Thymus (tissue), 11 donors: ENCODE measurements around the gene ZNF496. TPM values are rescaled to one million over a fixed set of nuclear protein-coding genes. Genes with fewer than 3 reads are reported as not detected.

ENCODE experiments used
- DNase-seq, 9 donors: peaks; one replicate each; pipeline ENCODE4 v3.0.0-alpha.2; 2013; ENCODE audit warnings: low spot score in 9 of 9, low read depth in 6 of 9, missing footprints in 1 of 9
- H3K27ac ChIP-seq, 2 donors: one replicate each; pipeline ENCODE4 v1.5.1; 2013; ENCODE audit warnings: control low read depth in 1 of 2, low read depth in 1 of 2, low read length in 1 of 2, mild to moderate bottlenecking in 1 of 2, moderate library complexity in 1 of 2
- H3K27me3 ChIP-seq, 2 donors: one replicate each; pipeline ENCODE4 v1.5.1; 2013; ENCODE audit warnings: low read length in 1 of 2; ENCODE audit not compliant: control insufficient read depth in 2 of 2, insufficient read depth in 1 of 2
- H3K36me3 ChIP-seq, 2 donors: one replicate each; pipeline ENCODE4 v1.5.1; 2013; ENCODE audit warnings: low read length in 1 of 2, mild to moderate bottlenecking in 1 of 2, moderate library complexity in 1 of 2; ENCODE audit not compliant: control insufficient read depth in 2 of 2, insufficient read depth in 2 of 2
- H3K4me1 ChIP-seq, 2 donors: one replicate each; pipeline ENCODE4 v1.5.1; 2013; ENCODE audit warnings: low read length in 2 of 2; ENCODE audit not compliant: control insufficient read depth in 2 of 2, insufficient read depth in 2 of 2
- H3K4me3 ChIP-seq, 2 donors: one replicate each; pipeline ENCODE4 v1.5.1; 2013; ENCODE audit warnings: low read length in 2 of 2, control low read depth in 1 of 2, mild to moderate bottlenecking in 1 of 2
- H3K9me3 ChIP-seq, 2 donors: one replicate each; pipeline ENCODE4 v1.5.1; 2013; ENCODE audit warnings: low read length in 1 of 2, mild to moderate bottlenecking in 1 of 2; ENCODE audit not compliant: control insufficient read depth in 2 of 2, insufficient read depth in 1 of 2
- WGBS: extraction: QIAGEN DNeasy Blood & Tissue Kit; methylation state at CpG from one replicate; pipeline ENCODE4 v1.1.7; 2013; 5-methylcytosine and 5-hydroxymethylcytosine counted together
- polyA plus RNA-seq: library from polyadenylated mRNA; stranded (reverse); fragments of 200-250 nt; gene quantifications from one replicate; pipeline ENCODE4 v1.2.3, GENCODE V29; 2013
- total RNA-seq: library from RNA; stranded (reverse); fragments of 120-200 nt; gene quantifications from one replicate; pipeline ENCODE4 v1.2.4, GENCODE V29; 2013
- donor health status: healthy.

The ZNF496 gene
- total and polyA plus RNA-seq, 2 donors: 21.8 to 40.0 TPM

GRCh38 chr1:247326411-247327130, 5.1 kb downstream of the ZNF496 start:
- H3K27ac ChIP-seq: peak overlapping the region; percentile 90 to 93
- no peaks in the 10 kb centered on the region for H3K9me3 ChIP-seq
- H3K4me3 ChIP-seq: peak overlapping the region; percentile 2 to 28
- H3K36me3 ChIP-seq: peaks cover 26 to 42% of the 10 kb centered on the region in 2 donors
- WGBS: 6% methylated on average over 8 of the region's 8 CpGs
- H3K4me1 ChIP-seq: peaks cover 73 to 90% of the 10 kb centered on the region in 2 donors
- peak in 4 of 9 donors; percentile 70 to 90 (median 74) for DNase-seq
- H3K27me3 ChIP-seq: no peaks in the 10 kb centered on the region

- H3K36me3 ChIP-seq: peaks cover 34 to 56% of the 10 kb centered on the region in 2 donors
- DNase-seq: no peak
- no peaks in the 10 kb centered on the region for H3K27me3 ChIP-seq
- H3K4me3 ChIP-seq: no peak overlapping the region
- WGBS: 66% methylated on average over 2 of the region's 2 CpGs
- no peaks in the 10 kb centered on the region for H3K9me3 ChIP-seq
- H3K4me1 ChIP-seq: peaks cover 64 to 83% of the 10 kb centered on the region in 2 donors
- H3K27ac ChIP-seq: peak overlapping the region; percentile 71 to 93
Measured at GRCh38 chr1:247324923-247325322, 6.7 kb downstream of the ZNF496 start.

- H3K4me1 ChIP-seq: peaks cover 58 to 77% of the 10 kb centered on the region in 2 donors
- H3K9me3 ChIP-seq: no peaks in the 10 kb centered on the region
- no peak for DNase-seq
- no peaks in the 10 kb centered on the region for H3K27me3 ChIP-seq
- peaks cover 28 to 53% of the 10 kb centered on the region in 2 donors for H3K36me3 ChIP-seq
- 95% methylated on average over 1 of the region's 1 CpG for WGBS
- peak overlapping the region in 1 of 2 donors; percentile 95 for H3K27ac ChIP-seq
- H3K4me3 ChIP-seq: no peak overlapping the region
Measured at GRCh38 chr1:247324204-247324787, 7.4 kb downstream of the ZNF496 start.

- DNase-seq: peak in 3 of 9 donors; percentile 65 to 81 (median 67)
- Histone ChIP-seq H3K9me3 (no peaks in the 10 kb centered on the region), H3K4me3 (peak overlapping the region; percentile 41 to 48), H3K36me3 (peaks cover 17 to 45% of the 10 kb centered on the region in 2 donors), H3K4me1 (peaks cover 48 to 68% of the 10 kb centered on the region in 2 donors), H3K27ac (peak overlapping the region; percentile 94 to 95), H3K27me3 (no peaks in the 10 kb centered on the region)
- 21% methylated on average over 12 of the region's 12 CpGs for WGBS
Measured at GRCh38 chr1:247322849-247323586, 8.6 kb downstream of the ZNF496 start.

GRCh38 chr1:247322442-247322841, 9.2 kb downstream of the ZNF496 start:
- H3K9me3 ChIP-seq: no peaks in the 10 kb centered on the region
- peaks cover 17 to 41% of the 10 kb centered on the region in 2 donors for H3K36me3 ChIP-seq
- H3K27ac ChIP-seq: peak overlapping the region; percentile 94 to 95
- H3K4me1 ChIP-seq: peaks cover 45 to 64% of the 10 kb centered on the region in 2 donors
- DNase-seq: peak in 1 of 9 donors; percentile 32
- no peaks in the 10 kb centered on the region for H3K27me3 ChIP-seq
- peak overlapping the region; percentile 41 to 48 for H3K4me3 ChIP-seq
- 53% methylated on average over 7 of the region's 7 CpGs for WGBS

- no peaks in the 10 kb centered on the region for H3K9me3 ChIP-seq
- peaks cover 35 to 61% of the 10 kb centered on the region in 2 donors for H3K36me3 ChIP-seq
- WGBS: 26% methylated on average over 3 of the region's 3 CpGs
- peak overlapping the region in 1 of 2 donors; percentile 83 for H3K27ac ChIP-seq
- peak in 1 of 9 donors; percentile 51 for DNase-seq
- H3K4me1 ChIP-seq: peaks cover 19 to 37% of the 10 kb centered on the region in 2 donors
- no peaks in the 10 kb centered on the region for H3K27me3 ChIP-seq
- H3K4me3 ChIP-seq: no peak overlapping the region
Measured at GRCh38 chr1:247317702-247318101, 14.0 kb downstream of the ZNF496 start.

- peaks cover 13 to 27% of the 10 kb centered on the region in 2 donors for H3K4me1 ChIP-seq
- H3K4me3 ChIP-seq: no peak overlapping the region
- no peaks in the 10 kb centered on the region for H3K27me3 ChIP-seq
- 94% methylated on average over 5 of the region's 5 CpGs for WGBS
- H3K9me3 ChIP-seq: no peaks in the 10 kb centered on the region
- H3K27ac ChIP-seq: peak overlapping the region; percentile 38 to 83
- no peak for DNase-seq
- peaks cover 29 to 53% of the 10 kb centered on the region in 2 donors for H3K36me3 ChIP-seq
Measured at GRCh38 chr1:247316590-247317197, 15.0 kb downstream of the ZNF496 start.

GRCh38 chr1:247304031-247304430, 27.6 kb downstream of the ZNF496 start:
- Histone ChIP-seq H3K4me1 (peaks cover 13 to 26% of the 10 kb centered on the region in 2 donors), H3K4me3 (no peak overlapping the region), H3K9me3 (no peaks in the 10 kb centered on the region), H3K27ac (peak overlapping the region in 1 of 2 donors; percentile 61), H3K27me3 (no peaks in the 10 kb centered on the region), H3K36me3 (peaks cover 63 to 76% of the 10 kb centered on the region in 2 donors)
- WGBS: 97% methylated on average over 2 of the region's 2 CpGs
- no peak for DNase-seq
